Liver (tissue), 9 donors: ENCODE data around the gene EDN1. TPM values are rescaled to one million over a fixed set of nuclear protein-coding genes. Genes with fewer than 3 reads are reported as not detected.

ENCODE experiments used
- DNase-seq: peaks from one replicate; pipeline ENCODE4 v3.0.0-alpha.2; 2017; ENCODE audit warnings: low spot score
- H3K27ac ChIP-seq, 2 donors: one replicate each; pipeline ENCODE4 v1.7.0; 2013; ENCODE audit warnings: inconsistent platforms in 2 of 2, low read length in 2 of 2, control low read depth in 1 of 2, low read depth in 1 of 2, mild to moderate bottlenecking in 1 of 2
- H3K27me3 ChIP-seq, 4 donors: one replicate each; pipeline versions ENCODE4 v1.6.1 to v1.7.0; 2013; ENCODE audit warnings: low read length in 3 of 4, inconsistent platforms in 1 of 4, mild to moderate bottlenecking in 1 of 4, moderate library complexity in 1 of 4; ENCODE audit not compliant: control insufficient read depth in 4 of 4, insufficient read depth in 4 of 4
- H3K36me3 ChIP-seq, 4 donors: one replicate each; pipeline versions ENCODE4 v1.6.1 to v1.7.0; 2013; ENCODE audit warnings: low read length in 3 of 4, mild to moderate bottlenecking in 3 of 4, low read depth in 1 of 4, moderate library complexity in 1 of 4; ENCODE audit not compliant: control insufficient read depth in 4 of 4, insufficient read depth in 3 of 4
- H3K4me1 ChIP-seq, 4 donors: one replicate each; pipeline versions ENCODE4 v1.6.1 to v1.7.0; 2013; ENCODE audit warnings: low read length in 3 of 4, mild to moderate bottlenecking in 3 of 4, moderate library complexity in 1 of 4; ENCODE audit not compliant: control insufficient read depth in 4 of 4, insufficient read depth in 4 of 4
- H3K4me3 ChIP-seq, 3 donors: one replicate each; pipeline versions ENCODE4 v1.6.1 to v1.7.0; 2013; ENCODE audit warnings: low read length in 3 of 3, control low read depth in 1 of 3, low read depth in 1 of 3, mild to moderate bottlenecking in 1 of 3
- H3K9ac ChIP-seq, 2 donors: one replicate each; pipeline ENCODE4 v1.7.0; 2013; ENCODE audit warnings: low read length in 2 of 2, mild to moderate bottlenecking in 2 of 2, moderate library complexity in 2 of 2, control low read depth in 1 of 2, low read depth in 1 of 2
- H3K9me3 ChIP-seq, 4 donors: one replicate each; pipeline versions ENCODE4 v1.6.1 to v1.7.0; 2013; ENCODE audit warnings: low read length in 3 of 4; ENCODE audit not compliant: control insufficient read depth in 4 of 4
- CTCF ChIP-seq: fragments of 150-350 bp; IDR thresholded peaks from 2 replicates; pipeline ENCODE4 v1.5.1; 2017; ENCODE audit warnings: improper control_type of control experiment, low read depth, low read length; ENCODE audit not compliant: missing input control
- EGR1 ChIP-seq, 2 donors: IDR thresholded peaks; 2 replicates each; pipeline ENCODE4 v1.6.1; 2016 to 2018; ENCODE audit warnings: antibody characterized with exemption in 2 of 2, low read depth in 2 of 2
- FOXA1 ChIP-seq: IDR thresholded peaks from 2 replicates; pipeline ENCODE4 v1.6.1; 2016; ENCODE audit warnings: antibody characterized with exemption
- FOXA2 ChIP-seq: IDR thresholded peaks from 2 replicates; pipeline ENCODE4 v1.6.1; 2016; ENCODE audit warnings: antibody characterized with exemption
- GABPA ChIP-seq, 2 donors: IDR thresholded peaks in 1 of 2; conservative IDR thresholded peaks in 1 of 2; 2 replicates each; pipeline ENCODE4 v1.6.1; 2016; ENCODE audit warnings: antibody characterized with exemption in 2 of 2, mild to moderate bottlenecking in 1 of 2, moderate library complexity in 1 of 2
- HNF4A ChIP-seq, 2 donors: conservative IDR thresholded peaks; 2 replicates each; pipeline ENCODE4 v1.6.1; 2016; ENCODE audit warnings: antibody characterized with exemption in 2 of 2, mild to moderate bottlenecking in 2 of 2
- HNF4G ChIP-seq: IDR thresholded peaks from 2 replicates; pipeline ENCODE4 v1.6.1; 2016; ENCODE audit warnings: antibody characterized with exemption
- JUND ChIP-seq, 2 donors: IDR thresholded peaks; 2 replicates each; pipeline ENCODE4 v1.6.1; 2016; ENCODE audit warnings: antibody characterized with exemption in 2 of 2
- NR2F2 ChIP-seq: IDR thresholded peaks from 2 replicates; pipeline ENCODE4 v1.6.1; 2016; ENCODE audit warnings: antibody characterized with exemption
- RAD21 ChIP-seq, 2 donors: IDR thresholded peaks; 2 replicates each; pipeline ENCODE4 v1.6.1; 2016; ENCODE audit warnings: antibody characterized with exemption in 2 of 2, mild to moderate bottlenecking in 2 of 2
- REST ChIP-seq: IDR thresholded peaks from 2 replicates; pipeline ENCODE4 v1.6.1; 2016; ENCODE audit warnings: antibody characterized with exemption, mild to moderate bottlenecking
- RXRA ChIP-seq, 2 donors: IDR thresholded peaks; 2 replicates each; pipeline ENCODE4 v1.6.1; 2017 to 2018; ENCODE audit warnings: antibody characterized with exemption in 2 of 2, mild to moderate bottlenecking in 1 of 2
- SP1 ChIP-seq: IDR thresholded peaks from 2 replicates; pipeline ENCODE4 v1.6.1; 2018; ENCODE audit warnings: antibody characterized with exemption, mild to moderate bottlenecking
- TAF1 ChIP-seq: conservative IDR thresholded peaks from 2 replicates; pipeline ENCODE4 v1.6.1; 2016; ENCODE audit warnings: antibody characterized with exemption, mild to moderate bottlenecking
- YY1 ChIP-seq: IDR thresholded peaks from 2 replicates; pipeline ENCODE4 v1.6.1; 2016; ENCODE audit warnings: antibody characterized with exemption, mild to moderate bottlenecking
- WGBS: extraction: QIAGEN DNeasy Blood & Tissue Kit; methylation state at CpG from one replicate; pipeline ENCODE4 v1.1.7; 2013; 5-methylcytosine and 5-hydroxymethylcytosine counted together
- polyA plus RNA-seq, 2 donors: library from polyadenylated mRNA; stranded (reverse) in 1 of 2; unstranded in 1 of 2; fragments of 200-250 nt in 1 of 2; fragments of >200 nt in 1 of 2; fragmentation: Nextera tagmentation in 1 of 2; extraction: Ambion mirVana in 1 of 2; gene quantifications; one replicate each; pipeline versions ENCODE4 v1.2.1 to v1.2.3, GENCODE V29; 2013 to 2015
- total RNA-seq, 2 donors: library from RNA; depleted of rRNA; stranded (reverse); fragments of >200 nt; gene quantifications; one replicate each; pipeline ENCODE4 v1.2.3, GENCODE V29; 2014
- TF ChIP-seq, protein P1 (sequence below): IDR thresholded peaks from 2 replicates; pipeline ENCODE4 v1.6.1; 2016; ENCODE audit warnings: antibody characterized with exemption
- TF ChIP-seq, protein P2 (sequence below): IDR thresholded peaks from 2 replicates; pipeline ENCODE4 v1.6.1; 2016; ENCODE audit warnings: antibody characterized with exemption
- TF ChIP-seq, protein P3 (sequence below): IDR thresholded peaks from 2 replicates; pipeline ENCODE4 v1.6.1; 2016; ENCODE audit warnings: antibody characterized with exemption
- donor health status: healthy.
- donor health status: healthy.
- donor health status: healthy.
- donor health status: healthy.
- donor health status: healthy.

The EDN1 gene
- total and polyA plus RNA-seq, 4 donors = 0.70 to 1.2 (median 1.0) TPM

- WGBS = 88% methylated on average over 13 of the region's 13 CpGs
- no peaks in the 10 kb centered on the region for H3K4me1 ChIP-seq
- H3K36me3 ChIP-seq = no peaks in the 10 kb centered on the region
- no peak overlapping the region for H3K4me3 ChIP-seq
- no peaks in the 10 kb centered on the region for H3K27me3 ChIP-seq
- no peak overlapping the region for H3K9ac ChIP-seq
- TF ChIP-seq CTCF = no peak
- TF ChIP-seq, protein P1, sequence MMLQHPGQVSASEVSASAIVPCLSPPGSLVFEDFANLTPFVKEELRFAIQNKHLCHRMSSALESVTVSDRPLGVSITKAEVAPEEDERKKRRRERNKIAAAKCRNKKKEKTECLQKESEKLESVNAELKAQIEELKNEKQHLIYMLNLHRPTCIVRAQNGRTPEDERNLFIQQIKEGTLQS = no peak
- TF ChIP-seq, protein P2, sequence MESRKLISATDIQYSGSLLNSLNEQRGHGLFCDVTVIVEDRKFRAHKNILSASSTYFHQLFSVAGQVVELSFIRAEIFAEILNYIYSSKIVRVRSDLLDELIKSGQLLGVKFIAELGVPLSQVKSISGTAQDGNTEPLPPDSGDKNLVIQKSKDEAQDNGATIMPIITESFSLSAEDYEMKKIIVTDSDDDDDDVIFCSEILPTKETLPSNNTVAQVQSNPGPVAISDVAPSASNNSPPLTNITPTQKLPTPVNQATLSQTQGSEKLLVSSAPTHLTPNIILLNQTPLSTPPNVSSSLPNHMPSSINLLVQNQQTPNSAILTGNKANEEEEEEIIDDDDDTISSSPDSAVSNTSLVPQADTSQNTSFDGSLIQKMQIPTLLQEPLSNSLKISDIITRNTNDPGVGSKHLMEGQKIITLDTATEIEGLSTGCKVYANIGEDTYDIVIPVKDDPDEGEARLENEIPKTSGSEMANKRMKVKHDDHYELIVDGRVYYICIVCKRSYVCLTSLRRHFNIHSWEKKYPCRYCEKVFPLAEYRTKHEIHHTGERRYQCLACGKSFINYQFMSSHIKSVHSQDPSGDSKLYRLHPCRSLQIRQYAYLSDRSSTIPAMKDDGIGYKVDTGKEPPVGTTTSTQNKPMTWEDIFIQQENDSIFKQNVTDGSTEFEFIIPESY = no peak
- TF ChIP-seq HNF4A (conservative IDR thresholded peaks at IDR 0.05) = no peak
- no peak for TF ChIP-seq EGR1 (IDR thresholded peaks at IDR 0.05; ENCODE audit: low read depth in 2 of 2)
- TF ChIP-seq SP1 = no peak
- no peak for TF ChIP-seq RAD21 (IDR thresholded peaks at IDR 0.05)
- no peak for TF ChIP-seq GABPA (IDR thresholded peaks at IDR 0.05 in 1 of 2, conservative IDR thresholded peaks at IDR 0.05 in 1 of 2)
- no peak for TF ChIP-seq NR2F2
- TF ChIP-seq FOXA1 = no peak
- no peak for TF ChIP-seq YY1
- TF ChIP-seq, protein P3, sequence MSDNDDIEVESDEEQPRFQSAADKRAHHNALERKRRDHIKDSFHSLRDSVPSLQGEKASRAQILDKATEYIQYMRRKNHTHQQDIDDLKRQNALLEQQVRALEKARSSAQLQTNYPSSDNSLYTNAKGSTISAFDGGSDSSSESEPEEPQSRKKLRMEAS = no peak
- no peak for TF ChIP-seq RXRA (IDR thresholded peaks at IDR 0.05)
- no peak for TF ChIP-seq TAF1
- TF ChIP-seq HNF4G = no peak
- no peak for TF ChIP-seq FOXA2
- no peak for TF ChIP-seq REST
- TF ChIP-seq JUND (IDR thresholded peaks at IDR 0.05) = no peak
- H3K27ac ChIP-seq = no peak overlapping the region
- no peak for DNase-seq
- no peaks in the 10 kb centered on the region for H3K9me3 ChIP-seq
Measured at GRCh38 chr6:12262236-12263061, 27.7 kb upstream of the EDN1 start.
